Right atrium auricular region (tissue), 2 donors: ENCODE measurements around the gene MAGI2. TPM values are rescaled to one million over a fixed set of nuclear protein-coding genes. Genes with fewer than 3 reads are reported as not detected.

Experiments used
- DNase-seq: peaks from one replicate; pipeline ENCODE4 v3.0.0-alpha.2; 2019; ENCODE audit warnings: low spot score
- H3K27ac ChIP-seq, 2 donors: fragments of 200-600 bp; sonication (generic); 1 replicate in 1 of 2; 2 replicates in 1 of 2; pipeline ENCODE4 v1.5.1; 2016 to 2019
- H3K27me3 ChIP-seq, 2 donors: fragments of 200-600 bp; sonication (generic); one replicate each; pipeline versions ENCODE4 v1.5.1 to v1.6.0; 2017 to 2019
- H3K36me3 ChIP-seq: fragments of 200-600 bp; sonication (generic); one replicate; pipeline ENCODE4 v1.5.1; 2016
- H3K4me1 ChIP-seq, 2 donors: fragments of 200-600 bp; sonication (generic); one replicate each; pipeline versions ENCODE4 v1.5.1 to v1.6.0; 2017 to 2019
- H3K4me3 ChIP-seq, 2 donors: fragments of 200-600 bp; sonication (generic); 1 replicate in 1 of 2; 2 replicates in 1 of 2; pipeline ENCODE4 v1.5.1; 2017 to 2019; ENCODE audit warnings: mild to moderate bottlenecking in 1 of 2, moderate library complexity in 1 of 2
- H3K9me3 ChIP-seq, 2 donors: fragments of 200-600 bp; sonication (generic); one replicate each; pipeline ENCODE4 v1.5.1; 2019
- CTCF ChIP-seq, 2 donors: fragments of 200-600 bp; sonication (generic); IDR thresholded peaks; one replicate each; pipeline ENCODE4 v1.5.1; 2019; ENCODE audit warnings: antibody characterized with exemption in 2 of 2
- total RNA-seq, 2 donors: library from RNA; depleted of rRNA; stranded (reverse); fragments of >200 nt; gene quantifications; one replicate each; pipeline ENCODE4 v1.1.0, GENCODE V29; 2016

Gene MAGI2
- total RNA-seq, 2 donors from 2014 or later, result 5.9 to 6.0 TPM

GRCh38 chr7:78172933-78173591 is 1280.4 kb downstream of the MAGI2 start:
- Histone ChIP-seq H3K36me3 (no peaks in the 10 kb centered on the region), H3K27ac (peak overlapping the region in 1 of 2 donors; percentile 10), H3K4me3 (no peak overlapping the region)

GRCh38 chr7:78172267-78172757 is 1281.2 kb downstream of the MAGI2 start:
- DNase-seq, result no peak
- Histone ChIP-seq H3K4me1 (peaks cover 0 to 10% of the 10 kb centered on the region in 2 donors), H3K4me3 (no peak overlapping the region), H3K36me3 (no peaks in the 10 kb centered on the region), H3K27me3 (no peaks in the 10 kb centered on the region), H3K9me3 (no peaks in the 10 kb centered on the region), H3K27ac (no peak overlapping the region)
- TF ChIP-seq CTCF (IDR thresholded peaks at IDR 0.05), result no peak

More at GRCh38 chr7:78172933-78173591, 1280.4 kb downstream of the MAGI2 start:
- no peak for DNase-seq
- TF ChIP-seq CTCF (IDR thresholded peaks at IDR 0.05), result no peak
- Histone ChIP-seq H3K4me1 (peaks cover 0 to 10% of the 10 kb centered on the region in 2 donors), H3K9me3 (no peaks in the 10 kb centered on the region), H3K27me3 (no peaks in the 10 kb centered on the region)

- no peak for TF ChIP-seq CTCF (IDR thresholded peaks at IDR 0.05)
- Histone ChIP-seq H3K27me3 (no peaks in the 10 kb centered on the region), H3K4me3 (no peak overlapping the region), H3K36me3 (no peaks in the 10 kb centered on the region), H3K27ac (no peak overlapping the region), H3K4me1 (peaks cover 0 to 9% of the 10 kb centered on the region in 2 donors), H3K9me3 (no peaks in the 10 kb centered on the region)
- no peak for DNase-seq
Observed at GRCh38 chr7:78171398-78171797, 1282.1 kb downstream of the MAGI2 start.

DNA sequence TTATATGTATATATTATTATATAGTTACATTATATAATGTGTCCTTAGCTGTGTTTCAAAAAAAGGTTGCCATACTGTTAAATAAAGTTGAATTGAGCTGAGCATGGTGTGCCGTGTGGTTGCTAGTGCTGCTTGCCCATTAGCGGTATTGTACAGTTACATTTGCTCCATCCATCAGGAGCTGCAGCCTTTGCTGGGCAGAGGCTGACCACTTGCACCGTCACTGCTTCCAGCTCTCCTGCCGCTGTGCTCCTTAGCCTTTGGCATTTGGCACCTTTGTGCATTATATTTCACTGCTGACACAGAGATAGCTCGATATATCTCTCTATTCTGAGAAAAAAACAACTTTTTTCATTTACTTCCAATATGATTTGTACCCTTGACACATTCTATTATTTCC is 1282.7 kb downstream of the MAGI2 start:
- H3K36me3 ChIP-seq, result no peaks in the 10 kb centered on the region
- no peak for DNase-seq
- H3K4me3 ChIP-seq, result no peak overlapping the region
- H3K27ac ChIP-seq, result no peak overlapping the region
- no peaks in the 10 kb centered on the region for H3K27me3 ChIP-seq
- no peak for TF ChIP-seq CTCF (IDR thresholded peaks at IDR 0.05)
- peaks cover 0 to 3% of the 10 kb centered on the region in 2 donors for H3K4me1 ChIP-seq
- no peaks in the 10 kb centered on the region for H3K9me3 ChIP-seq

- DNase-seq, result no peak
- no peak for TF ChIP-seq CTCF (IDR thresholded peaks at IDR 0.05)
- Histone ChIP-seq H3K36me3 (no peaks in the 10 kb centered on the region), H3K4me1 (no peaks in the 10 kb centered on the region), H3K4me3 (no peak overlapping the region), H3K27me3 (no peaks in the 10 kb centered on the region), H3K9me3 (no peaks in the 10 kb centered on the region), H3K27ac (no peak overlapping the region)
Observed at GRCh38 chr7:78169992-78170391, 1283.5 kb downstream of the MAGI2 start.

DNA sequence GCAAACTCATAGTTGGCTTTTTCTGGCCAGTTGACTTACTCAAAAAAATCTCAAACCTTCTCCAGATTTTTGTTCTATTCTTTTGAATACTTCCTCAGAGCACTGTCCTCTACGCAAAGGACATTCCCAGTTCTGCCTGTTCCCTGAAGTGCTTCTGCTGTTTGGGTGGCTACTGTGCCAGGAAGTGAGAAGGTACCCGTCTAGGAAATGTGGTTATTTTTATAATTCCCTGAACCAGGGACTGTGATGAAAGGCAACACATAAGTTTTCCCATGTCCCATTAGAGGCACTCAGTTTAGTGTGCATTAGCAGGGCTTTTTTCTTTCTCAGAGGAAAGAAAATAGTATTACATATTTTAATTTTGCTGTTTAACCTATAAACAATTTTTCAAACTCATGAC is 1284.6 kb downstream of the MAGI2 start:
- no peak for TF ChIP-seq CTCF (IDR thresholded peaks at IDR 0.05)
- H3K36me3 ChIP-seq, result no peaks in the 10 kb centered on the region
- DNase-seq, result no peak
- H3K27ac ChIP-seq, result no peak overlapping the region
- H3K9me3 ChIP-seq, result no peaks in the 10 kb centered on the region
- H3K27me3 ChIP-seq, result no peaks in the 10 kb centered on the region
- H3K4me1 ChIP-seq, result no peaks in the 10 kb centered on the region
- no peak overlapping the region for H3K4me3 ChIP-seq
